ENCODE data around the gene GHR. TPM values are rescaled to one million over a fixed set of nuclear protein-coding genes. Genes with fewer than 3 reads are reported as not detected.

The GHR gene
- total RNA-seq, 1 donor from 2014 or later: 4.4 TPM

- no peak for DNase-seq (ENCODE audit: low spot score)
These were observed 38.8 kb downstream of the GHR start for GRCh38 chr5:42462083-42462482.

DNA sequence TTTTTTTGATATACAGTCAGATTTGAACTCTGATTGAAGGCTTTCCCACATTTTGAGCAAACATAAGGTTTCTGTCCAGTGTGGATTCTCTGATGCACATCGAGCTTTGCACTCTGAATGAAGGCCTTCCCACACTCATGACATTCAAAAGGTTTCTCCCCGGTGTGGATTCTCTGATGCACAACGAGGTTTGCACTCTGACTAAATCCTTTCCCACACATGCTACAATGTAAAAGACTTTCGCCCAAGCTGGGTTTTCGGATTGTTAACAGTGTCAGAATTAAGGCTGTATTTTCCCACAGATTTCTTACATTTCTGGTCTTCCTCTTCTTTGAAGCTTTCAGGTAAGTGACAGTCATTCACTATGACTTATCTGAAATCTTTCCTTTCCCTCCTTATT is 44.3 kb downstream of the GHR start:
- no peak for DNase-seq (ENCODE audit: low spot score)

DNA sequence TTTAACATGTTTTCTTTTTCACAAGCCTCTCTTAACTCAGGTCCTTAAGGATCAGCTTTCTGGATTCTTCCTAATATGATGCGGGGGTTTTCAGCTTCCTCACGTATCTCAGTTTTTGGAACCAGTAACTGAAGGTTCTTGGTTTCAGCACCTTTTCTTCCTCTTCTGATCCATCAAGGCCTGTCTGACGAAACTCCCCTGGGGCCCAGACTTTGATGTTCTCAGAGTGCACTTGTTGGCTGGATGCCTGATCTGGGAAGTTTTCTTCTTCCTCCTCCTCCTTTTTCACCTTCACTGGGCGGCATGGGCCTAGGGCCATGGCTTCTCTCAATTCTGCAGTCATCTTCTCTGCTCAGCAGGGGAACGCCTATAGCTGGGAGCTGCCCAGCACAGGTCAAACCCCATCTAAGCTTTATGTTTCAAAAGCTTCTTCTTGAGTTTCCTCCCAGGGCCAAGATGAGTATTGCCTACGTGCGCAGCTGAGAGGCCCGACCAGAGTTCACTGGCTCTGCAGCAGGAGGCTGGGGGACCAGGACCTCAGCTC is 44.8 kb downstream of the GHR start:
- DNase-seq (ENCODE audit: low spot score): no peak

GRCh38 chr5:42483472-42484154 is 60.4 kb downstream of the GHR start:
- DNase-seq (ENCODE audit: low spot score): no peak

DNA sequence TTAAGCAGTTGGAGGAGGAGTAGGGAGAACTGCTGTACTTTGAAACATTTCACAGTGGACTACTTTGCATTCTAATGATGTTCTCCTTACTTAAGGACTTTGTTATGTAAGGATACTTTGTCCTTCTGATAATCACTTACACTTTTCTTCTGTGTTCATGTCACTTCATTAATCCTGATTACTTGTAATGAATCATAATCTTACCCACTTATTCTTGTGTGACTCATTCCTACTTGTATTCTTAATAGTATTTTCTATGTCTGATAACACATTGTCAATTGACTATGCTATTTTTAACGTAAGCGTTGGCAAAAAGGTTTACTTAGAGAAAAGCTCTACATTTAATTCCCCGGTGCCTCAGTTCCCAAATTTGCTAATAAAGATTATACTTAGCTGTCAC is 63.8 kb downstream of the GHR start:
- no peak for DNase-seq (ENCODE audit: low spot score)

DNA sequence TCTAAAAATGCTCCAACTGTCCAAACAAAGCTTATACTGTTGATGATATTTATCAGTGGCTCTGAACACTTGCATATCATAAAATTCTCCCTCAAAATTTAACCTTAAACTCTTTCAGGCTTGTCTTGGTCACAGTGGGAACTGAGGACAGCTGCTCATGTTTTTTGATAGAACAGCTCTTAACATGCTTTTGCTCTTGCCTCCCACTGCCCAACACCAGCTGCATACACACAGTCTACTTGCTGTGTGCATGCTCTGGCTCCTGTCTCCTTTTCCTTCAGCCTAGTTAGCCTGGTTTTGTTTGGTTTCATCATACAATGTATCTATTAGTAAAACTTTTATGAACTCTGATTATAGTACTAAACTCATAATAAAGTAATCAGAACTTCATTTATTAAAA is 64.6 kb downstream of the GHR start:
- no peak for DNase-seq (ENCODE audit: low spot score)

DNA sequence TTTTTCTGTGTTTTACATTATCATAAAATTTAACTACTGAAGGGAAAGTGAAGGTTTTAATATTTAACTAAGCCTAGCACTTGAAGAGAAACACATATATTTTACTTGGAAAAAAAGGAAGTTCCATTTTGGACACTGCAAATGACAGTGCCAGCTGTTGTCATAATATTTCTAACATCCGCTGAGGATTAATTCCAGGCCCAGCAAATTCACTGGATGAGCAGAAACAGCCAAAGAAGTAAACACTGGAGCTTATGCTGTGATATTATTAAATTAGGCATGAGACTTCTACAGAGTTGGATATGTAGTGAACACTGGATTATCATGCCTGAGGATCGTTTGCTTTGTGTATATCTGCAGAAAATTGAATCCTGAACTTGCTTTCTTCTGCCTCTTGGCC is 67.6 kb downstream of the GHR start:
- no peak for DNase-seq (ENCODE audit: low spot score)

GRCh38 chr5:42491699-42492098 is 68.5 kb downstream of the GHR start:
- no peak for DNase-seq (ENCODE audit: low spot score)

DNA sequence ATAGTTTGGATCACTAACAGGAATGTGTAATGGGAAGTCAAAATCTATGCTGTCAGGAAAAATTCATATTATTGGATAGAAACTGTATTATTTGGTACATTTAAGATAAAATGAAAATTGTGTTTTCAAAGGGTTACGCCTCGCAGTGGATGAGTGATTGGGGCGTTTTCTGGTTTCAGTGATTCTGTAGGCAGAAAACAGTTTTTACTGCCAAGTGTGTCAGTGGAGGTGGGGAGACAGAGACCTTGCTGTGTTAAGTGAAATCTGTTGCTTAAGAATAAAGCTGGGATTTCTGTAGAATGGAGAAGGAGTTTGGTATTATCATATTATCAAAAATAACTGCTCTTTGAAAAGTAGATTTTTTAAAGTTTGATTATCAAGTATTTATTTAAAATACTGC is 69.7 kb downstream of the GHR start:
- no peak for DNase-seq (ENCODE audit: low spot score)

- no peak for DNase-seq (ENCODE audit: low spot score)
These were observed 71.2 kb downstream of the GHR start for GRCh38 chr5:42494414-42494813.

GRCh38 chr5:42495914-42496313 is 72.7 kb downstream of the GHR start:
- DNase-seq (ENCODE audit: low spot score): no peak

DNA sequence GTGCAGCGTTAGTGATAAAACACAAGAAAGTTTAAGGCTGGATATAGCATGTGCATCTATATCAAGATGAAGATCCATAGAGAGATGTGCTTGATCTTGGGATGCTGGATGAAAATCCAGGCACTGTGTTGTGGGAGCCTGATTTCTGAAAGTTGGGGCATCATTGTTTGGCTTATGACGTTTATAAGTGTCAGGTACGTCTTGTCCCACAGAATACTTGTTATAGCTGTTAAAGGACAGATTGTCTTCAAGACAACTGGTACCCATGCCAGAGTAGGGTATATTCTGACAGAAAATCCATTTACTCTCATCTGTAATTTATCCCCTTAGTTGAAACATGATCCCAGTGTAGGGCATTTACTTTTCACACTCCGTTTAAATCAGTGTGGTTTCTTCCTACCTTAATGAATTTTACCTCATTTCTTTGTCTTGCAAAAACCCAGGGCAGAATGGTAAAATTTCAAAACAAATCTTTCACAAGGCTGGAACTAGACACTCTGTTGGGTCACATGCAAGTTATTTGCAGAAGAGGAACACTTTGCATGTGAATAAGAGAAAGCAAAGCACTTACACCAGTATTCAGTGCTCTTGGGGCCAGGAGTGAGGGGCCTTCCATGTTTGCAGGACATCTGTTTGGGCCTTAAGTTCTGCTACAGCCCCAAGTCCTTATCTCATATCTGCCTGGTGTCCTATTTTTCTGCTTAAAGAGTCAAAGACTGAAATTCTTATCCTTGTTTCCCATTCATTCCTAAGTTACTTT is 73.3 kb downstream of the GHR start:
- no peak for DNase-seq (ENCODE audit: low spot score)

DNA sequence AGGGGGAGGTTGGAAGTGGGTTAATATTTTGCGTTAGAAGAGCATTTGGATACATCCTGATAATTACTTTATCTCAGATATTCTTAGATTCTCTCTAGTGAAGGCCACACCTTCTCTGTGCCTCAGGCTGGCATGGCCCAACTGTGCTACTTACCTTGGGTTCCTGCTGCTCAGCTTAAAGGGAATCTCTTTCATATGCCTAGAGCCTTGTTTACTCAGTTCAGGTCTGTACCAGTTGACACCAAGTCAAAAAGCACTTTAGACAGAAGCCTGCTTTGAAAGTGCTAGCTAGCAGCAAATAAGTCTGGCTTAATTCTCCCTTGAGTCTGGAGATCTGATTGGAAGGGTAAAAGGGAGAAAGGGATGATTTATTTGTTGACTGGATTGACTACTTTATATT is 74.8 kb downstream of the GHR start:
- no peak for DNase-seq (ENCODE audit: low spot score)

DNA sequence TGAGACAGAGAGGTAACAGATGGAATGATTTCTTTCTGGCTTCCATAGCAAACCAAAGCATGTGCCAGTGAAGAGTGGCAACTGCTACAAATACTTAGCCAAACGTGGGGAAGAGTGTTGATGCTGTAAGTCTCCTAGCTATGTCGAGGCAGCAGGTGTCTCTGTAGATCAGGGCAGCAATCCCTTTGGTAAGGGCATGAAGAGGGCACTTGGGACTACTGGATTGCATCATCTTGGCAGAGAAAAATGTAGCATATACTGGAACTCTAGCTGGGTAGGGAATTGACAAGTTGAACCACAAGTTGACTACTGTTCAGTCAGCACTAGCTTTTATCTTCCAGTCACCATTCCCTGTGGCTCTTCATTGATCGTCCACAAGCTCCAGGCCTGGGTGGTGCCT is 75.8 kb downstream of the GHR start:
- no peak for DNase-seq (ENCODE audit: low spot score)

- DNase-seq (ENCODE audit: low spot score): no peak
These were observed 76.9 kb downstream of the GHR start for GRCh38 chr5:42500003-42500599.

DNA sequence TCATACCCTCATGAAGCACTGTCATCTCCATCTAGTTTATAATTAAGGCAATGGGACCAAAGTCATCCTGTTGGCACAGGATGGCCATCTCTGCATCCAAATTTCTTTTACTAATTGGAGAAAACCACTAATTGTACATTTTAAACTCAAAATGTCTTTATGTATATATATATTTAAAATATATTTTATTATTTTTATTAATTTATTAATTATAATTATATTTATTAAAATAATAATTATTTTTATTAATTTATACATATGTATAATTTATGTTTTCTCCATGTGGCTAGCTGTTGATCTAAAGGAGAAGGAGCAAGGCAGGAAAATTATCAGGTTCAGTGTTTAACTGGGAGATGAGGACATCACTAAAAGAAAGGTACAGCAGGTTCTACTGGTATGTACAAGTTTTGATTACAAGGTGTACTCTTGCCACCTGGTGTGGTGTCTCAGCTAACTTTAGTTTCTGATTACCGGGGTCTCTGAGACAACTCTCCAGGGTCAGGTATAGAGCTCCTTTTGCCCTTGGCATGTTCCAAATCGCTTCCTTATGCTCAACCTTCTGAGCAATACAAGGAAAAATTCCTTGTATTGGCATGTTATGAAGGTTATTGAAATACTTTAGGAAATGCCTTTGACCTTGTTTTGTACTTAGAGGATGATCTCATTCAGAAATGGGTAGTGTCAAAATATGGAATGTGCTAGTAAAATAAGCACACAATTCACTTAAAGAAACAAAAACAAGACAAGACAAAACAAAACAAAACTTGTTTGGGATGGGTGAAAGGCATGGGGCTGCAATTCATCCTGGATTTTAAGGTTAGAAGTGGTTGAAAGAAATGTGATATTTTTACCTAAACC is 79.6 kb downstream of the GHR start:
- no peak for DNase-seq (ENCODE audit: low spot score)

DNA sequence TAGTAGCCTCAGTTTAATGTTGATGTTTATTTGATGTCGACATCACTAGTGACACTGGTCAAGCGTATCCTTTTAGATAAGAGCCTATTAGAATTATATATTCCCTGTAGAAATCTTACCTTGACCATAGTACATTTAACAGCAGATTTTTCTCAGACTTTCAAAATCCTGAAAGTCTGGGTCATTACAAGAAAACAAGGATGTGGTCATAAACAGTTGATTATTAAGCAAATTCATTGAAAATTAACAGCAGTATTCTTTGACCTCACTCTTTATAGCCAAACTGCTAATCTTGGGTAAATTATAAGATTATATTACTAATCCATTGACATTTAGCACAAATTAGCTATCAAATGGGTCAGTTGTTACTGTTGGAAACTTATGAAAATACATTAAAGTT is 83.4 kb downstream of the GHR start:
- DNase-seq (ENCODE audit: low spot score): no peak

GRCh38 chr5:42507451-42508097 is 84.3 kb downstream of the GHR start:
- no peak for DNase-seq (ENCODE audit: low spot score)

- no peak for DNase-seq (ENCODE audit: low spot score)
These were observed 90.0 kb downstream of the GHR start for GRCh38 chr5:42513246-42513645.

- no peak for DNase-seq (ENCODE audit: low spot score)
These were observed 91.5 kb downstream of the GHR start for GRCh38 chr5:42514754-42515153.

DNA sequence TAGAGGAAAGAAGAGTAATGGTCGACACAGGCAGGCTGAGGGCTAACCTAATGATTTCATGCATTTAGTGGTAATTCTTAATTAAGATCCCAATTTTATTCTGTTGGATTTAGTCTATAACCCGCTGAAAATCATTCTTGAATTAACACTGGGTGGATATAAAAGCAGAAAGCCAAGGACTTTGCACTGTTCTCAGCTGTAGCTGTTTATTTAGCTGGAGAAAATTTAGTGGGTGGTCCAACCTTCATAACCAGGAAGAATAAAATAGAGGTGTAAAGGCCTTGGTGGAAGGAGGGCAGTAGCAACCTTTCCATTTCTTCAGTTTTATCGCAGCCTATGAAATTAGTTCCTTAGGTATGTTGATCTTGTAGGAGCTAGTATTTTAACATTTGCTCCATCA is 92.3 kb downstream of the GHR start:
- no peak for DNase-seq (ENCODE audit: low spot score)

Measured in mucosa of gallbladder (tissue), 1 donor.